ENCODE measurements around the gene TP73.

The TP73 gene

DNA sequence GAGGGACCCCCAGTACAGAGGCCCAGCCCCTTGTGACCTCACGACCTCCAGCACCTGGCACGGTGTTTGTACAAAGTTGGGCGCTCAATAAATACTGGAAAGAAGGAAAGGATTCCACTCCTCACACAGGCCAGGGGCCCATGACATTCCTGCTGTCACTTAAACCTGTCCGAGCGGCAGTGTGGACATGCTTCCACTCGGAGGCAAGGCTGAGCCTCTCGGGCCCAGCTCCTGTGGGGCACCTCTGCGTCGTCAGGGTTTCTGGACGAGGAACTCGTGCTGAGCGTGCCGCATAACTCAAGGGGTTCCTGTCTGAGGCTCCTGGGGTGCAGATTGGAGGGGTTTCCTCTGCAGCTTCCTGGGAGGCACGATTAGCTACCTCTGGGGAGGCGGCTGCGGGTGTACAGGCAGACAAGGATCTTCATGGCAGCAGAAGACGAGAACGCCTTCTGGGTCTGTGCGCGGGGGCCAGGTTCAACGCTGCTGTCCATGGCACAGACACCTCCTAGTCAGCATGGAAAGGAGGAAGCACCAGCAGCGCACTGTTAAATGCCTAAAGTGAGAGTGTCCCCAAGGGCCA lies 116.6 kb downstream of the TP73 start:
- no peak for DNase-seq (ENCODE audit: low read depth in 1 of 2, low spot score in 1 of 2)

DNA sequence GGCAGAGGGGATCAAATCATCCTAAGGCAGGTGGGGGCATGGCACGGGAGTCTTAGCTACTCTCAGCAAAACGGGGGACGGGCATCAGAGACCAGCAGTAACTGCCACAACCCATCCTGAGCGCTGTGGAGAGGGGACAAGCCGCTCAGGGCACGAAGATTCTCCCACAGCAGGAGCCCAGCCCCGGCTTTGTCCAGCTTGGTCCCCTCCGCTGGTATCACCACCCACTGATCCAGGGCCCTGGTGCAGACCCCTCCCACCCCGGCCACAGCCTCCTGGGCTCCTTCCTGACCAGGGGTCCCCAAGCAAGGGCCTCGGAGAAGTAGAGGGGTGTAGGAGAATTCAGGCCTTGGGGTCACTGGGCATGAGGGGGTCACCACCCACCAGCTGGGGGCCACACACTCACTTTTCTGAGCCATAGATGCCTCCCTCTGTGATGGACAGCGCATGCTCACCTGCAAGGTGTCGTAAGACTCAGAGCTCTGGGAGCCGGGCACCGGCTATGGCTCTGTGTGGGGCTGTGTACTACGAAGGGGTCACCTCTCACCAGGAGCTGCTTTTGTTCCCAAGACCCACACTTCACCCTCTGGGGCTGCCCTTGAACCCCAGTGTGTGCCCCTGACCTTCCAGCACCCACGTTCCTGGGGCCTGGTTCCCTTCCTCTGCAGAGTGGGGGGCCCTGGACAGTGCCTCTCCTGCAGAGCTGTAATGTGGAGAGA lies 117.9 kb downstream of the TP73 start:
- in situ Hi-C loops (cut with HindIII; ENCODE audit: low pct_unique_long_range_greater_than_20kb, low sequenced_read_pairs) = no loop called here
- TF ChIP-seq JUND (IDR thresholded peaks at IDR 0.05; ENCODE audit: low read depth) = no peak
- no peak for DNase-seq (ENCODE audit: low read depth in 1 of 2, low spot score in 1 of 2)

More for the DNA sequence above, 116.6 kb downstream of the TP73 start:
- TF ChIP-seq JUND (IDR thresholded peaks at IDR 0.05; ENCODE audit: low read depth) = no peak
- in situ Hi-C loops (cut with HindIII; ENCODE audit: low pct_unique_long_range_greater_than_20kb, low sequenced_read_pairs) = no loop called here

DNA sequence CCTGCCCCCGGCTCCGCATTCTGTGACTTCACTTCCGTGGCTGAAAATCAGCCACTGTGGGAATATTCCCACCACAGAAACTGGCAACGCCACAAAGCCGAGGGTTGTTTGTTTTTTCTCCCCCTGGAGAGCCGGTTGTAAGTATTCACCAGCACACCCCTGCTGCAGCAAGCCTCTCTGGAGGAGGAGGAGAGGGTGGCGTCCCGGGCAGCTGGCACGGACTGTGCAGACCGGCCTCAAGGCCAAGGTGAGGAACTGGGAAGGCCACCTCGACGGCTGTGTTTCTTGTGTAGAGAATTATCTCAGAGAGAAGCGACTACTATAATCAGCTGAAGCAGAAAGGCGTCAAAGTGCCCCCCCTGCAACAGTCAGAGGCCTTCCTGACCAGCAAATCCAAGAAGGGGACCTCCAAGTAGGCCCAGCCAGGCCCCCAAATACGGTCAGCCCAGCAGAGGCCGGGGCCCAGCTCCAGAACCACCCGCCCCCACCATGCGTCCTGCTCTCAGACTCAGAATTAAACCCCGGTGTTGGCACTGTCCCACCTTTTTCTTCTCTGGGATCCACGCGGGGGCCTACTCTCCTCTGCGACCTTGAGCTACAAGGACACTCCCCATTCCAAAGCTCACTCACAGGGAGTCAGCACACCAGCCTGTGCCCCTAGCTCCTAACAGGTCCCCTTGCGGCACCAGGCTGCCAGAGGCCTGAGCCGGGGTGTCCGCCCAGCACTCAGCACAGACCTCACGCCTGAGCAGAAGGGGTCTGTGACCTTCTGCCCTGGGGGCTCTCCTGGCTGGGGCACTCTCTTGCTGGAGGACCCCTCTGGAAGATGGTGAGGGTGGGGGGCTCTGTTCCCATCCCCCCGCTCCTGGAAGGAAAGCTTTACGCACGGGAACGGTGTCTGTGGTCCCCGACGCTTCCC lies 119.1 kb downstream of the TP73 start:
- no peak for DNase-seq (ENCODE audit: low read depth in 1 of 2, low spot score in 1 of 2)
- TF ChIP-seq JUND (IDR thresholded peaks at IDR 0.05; ENCODE audit: low read depth) = no peak
- in situ Hi-C loops (cut with HindIII; ENCODE audit: low pct_unique_long_range_greater_than_20kb, low sequenced_read_pairs) = no loop called here

GRCh38 chr1:3772027-3772714 lies 119.9 kb downstream of the TP73 start:
- in situ Hi-C loops (cut with HindIII; ENCODE audit: low pct_unique_long_range_greater_than_20kb, low sequenced_read_pairs) = no loop called here
- TF ChIP-seq JUND (IDR thresholded peaks at IDR 0.05; ENCODE audit: low read depth) = no peak
- DNase-seq (ENCODE audit: low read depth in 1 of 2, low spot score in 1 of 2) = peak; percentile 86 to 97

DNA sequence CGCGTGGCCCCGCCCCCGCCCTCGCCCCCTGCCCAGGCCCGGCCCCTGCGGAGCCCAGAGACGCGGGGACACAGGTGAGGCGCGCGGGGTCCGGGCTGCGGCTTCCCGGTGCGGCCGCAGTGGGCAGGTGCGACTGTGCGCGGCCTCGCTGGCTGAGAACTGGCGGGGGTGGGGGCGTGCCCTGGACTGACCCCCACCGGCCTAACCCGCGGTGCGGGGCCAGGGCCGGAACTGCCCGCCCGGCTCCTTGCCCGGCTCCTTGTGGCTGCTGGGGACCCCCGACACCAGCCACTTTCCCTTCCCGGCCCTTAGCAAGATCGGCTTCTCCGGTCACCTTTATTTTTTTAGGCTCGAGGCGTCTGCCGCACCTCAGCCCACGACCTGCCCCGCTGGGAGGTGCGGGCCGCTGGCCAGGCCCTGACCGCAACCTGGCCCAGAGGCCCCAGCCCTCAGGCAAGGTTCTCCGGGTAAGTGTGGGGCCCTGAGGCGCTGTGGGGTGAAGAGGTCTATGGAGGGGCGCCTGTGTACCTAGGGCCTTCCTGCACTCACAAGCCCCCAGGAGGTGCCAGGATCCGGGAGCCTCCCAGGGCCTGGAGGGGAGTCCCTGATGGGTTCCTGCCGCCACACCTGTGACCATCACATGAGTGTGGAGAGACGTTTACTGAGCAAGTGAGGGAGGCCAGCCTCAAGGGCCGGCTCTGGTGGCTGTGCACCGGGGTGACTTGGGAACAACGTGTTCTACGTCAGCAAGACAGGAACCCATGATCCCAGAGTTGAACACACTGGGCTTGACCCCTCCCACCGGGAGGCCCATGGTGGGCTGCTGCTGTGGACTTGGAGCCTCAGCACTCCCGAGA lies 120.6 kb downstream of the TP73 start, which contains the start of gene SMIM1:
TSS of gene SMIM1 (plus strand) at position 35 of the 857 bp plus-strand sequence. CDS start 2,625 bp downstream, outside the sequence.
- no peak for TF ChIP-seq JUND (IDR thresholded peaks at IDR 0.05; ENCODE audit: low read depth)
- DNase-seq (ENCODE audit: low read depth in 1 of 2, low spot score in 1 of 2) = peak in 1 of 2 experiments; percentile 41
- in situ Hi-C loops (cut with HindIII; ENCODE audit: low pct_unique_long_range_greater_than_20kb, low sequenced_read_pairs) = no loop called here

DNA sequence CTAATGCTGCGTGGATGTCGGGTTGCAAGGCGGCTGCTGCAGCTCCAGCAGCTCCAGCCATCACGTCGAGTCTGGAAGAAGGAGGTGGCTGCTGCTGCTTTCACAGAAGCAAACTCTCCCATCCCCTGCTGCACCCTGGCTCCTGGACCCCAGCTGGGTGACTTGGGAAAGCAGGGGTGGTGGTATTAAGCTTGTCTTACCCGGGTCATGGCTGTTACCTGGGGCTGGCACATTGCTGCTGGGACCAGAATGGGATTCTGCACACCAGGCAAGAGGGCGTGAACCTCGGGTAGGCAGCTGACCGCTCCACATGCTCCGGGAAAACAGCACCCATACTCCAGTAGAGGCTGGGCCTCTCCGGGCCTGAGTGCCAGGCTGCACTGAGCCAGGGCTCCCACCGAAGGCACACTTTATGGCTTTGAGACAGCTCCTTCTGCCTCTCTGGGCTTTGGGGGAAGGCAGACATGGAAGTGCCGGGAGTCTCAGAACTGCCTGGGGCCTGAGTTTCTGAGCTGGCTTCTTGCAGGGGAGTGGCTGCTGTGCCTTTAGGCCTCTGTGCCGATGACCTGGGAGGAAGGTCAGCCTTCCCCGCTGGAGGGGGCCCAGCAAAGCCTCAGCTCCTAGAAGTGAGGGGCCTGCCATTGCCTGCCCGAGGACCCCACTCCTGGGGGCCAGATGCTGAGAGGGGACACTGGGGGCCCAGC lies 121.4 kb downstream of the TP73 start:
- TF ChIP-seq JUND (IDR thresholded peaks at IDR 0.05; ENCODE audit: low read depth) = no peak
- in situ Hi-C loops (cut with HindIII; ENCODE audit: low pct_unique_long_range_greater_than_20kb, low sequenced_read_pairs) = no loop called here
- peak in 1 of 2 experiments; percentile 38 for DNase-seq (ENCODE audit: low read depth in 1 of 2, low spot score in 1 of 2)

DNA sequence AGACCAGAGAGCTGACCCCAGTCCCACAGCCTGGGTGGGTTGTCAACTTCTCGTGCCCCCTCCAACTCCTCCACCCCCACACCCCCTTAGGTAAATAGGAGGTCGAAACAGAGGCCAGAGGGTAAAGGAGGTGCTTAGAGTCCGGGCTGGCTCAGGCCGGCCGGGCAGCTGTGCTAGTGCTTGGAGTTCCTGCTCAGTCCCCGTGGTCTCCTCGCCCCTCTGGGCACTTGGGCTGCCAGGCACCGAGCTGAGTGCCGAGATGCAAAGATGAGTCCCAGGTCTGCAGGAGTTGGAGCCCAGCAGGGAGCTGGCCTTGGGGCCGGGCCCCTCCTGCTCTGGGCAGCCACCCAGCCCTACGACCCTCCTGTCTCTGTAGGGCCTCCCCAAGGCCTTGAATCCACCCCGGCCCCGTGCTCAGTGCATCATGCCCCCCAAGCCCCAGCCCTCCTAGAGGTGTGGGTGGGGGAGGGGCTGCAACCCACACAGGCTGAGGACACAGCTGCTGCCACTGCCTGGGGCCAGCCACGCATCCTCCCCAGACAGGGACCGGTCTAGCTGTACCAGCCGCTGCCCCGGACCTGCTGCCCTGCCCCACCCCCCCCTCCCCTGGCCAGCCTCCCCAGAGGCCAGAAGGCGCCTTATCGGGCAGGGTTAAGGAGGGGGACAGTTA lies 122.1 kb downstream of the TP73 start:
- no peak for TF ChIP-seq JUND (IDR thresholded peaks at IDR 0.05; ENCODE audit: low read depth)
- in situ Hi-C loops (cut with HindIII; ENCODE audit: low pct_unique_long_range_greater_than_20kb, low sequenced_read_pairs) = no loop called here
- no peak for DNase-seq (ENCODE audit: low read depth in 1 of 2, low spot score in 1 of 2)

DNA sequence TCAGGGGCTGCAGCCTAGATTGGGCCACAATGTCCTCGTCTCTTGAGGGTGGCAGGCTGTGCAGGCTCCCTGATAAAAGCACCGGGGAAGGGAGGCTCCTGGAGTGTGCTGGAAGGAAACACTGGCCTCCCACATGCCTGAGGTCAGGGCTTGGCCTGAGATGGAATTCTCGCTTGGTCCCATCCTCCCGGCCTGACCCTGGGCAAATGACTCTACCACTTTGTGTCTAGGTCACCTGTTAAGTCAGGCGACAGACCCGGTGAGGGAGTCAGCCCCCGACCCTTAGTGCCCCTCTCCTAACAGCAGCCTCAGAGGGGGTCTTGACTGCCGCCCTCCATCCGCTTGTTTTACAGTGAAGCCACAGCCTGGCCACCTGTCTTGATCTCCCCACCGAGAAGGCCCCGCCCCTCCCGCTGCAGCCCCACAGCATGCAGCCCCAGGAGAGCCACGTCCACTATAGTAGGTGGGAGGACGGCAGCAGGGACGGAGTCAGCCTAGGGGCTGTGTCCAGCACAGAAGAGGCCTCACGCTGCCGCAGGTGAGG lies 122.7 kb downstream of the TP73 start:
- in situ Hi-C loops (cut with HindIII; ENCODE audit: low pct_unique_long_range_greater_than_20kb, low sequenced_read_pairs) = no loop called here
- DNase-seq (ENCODE audit: low read depth in 1 of 2, low spot score in 1 of 2) = no peak
- TF ChIP-seq JUND (IDR thresholded peaks at IDR 0.05; ENCODE audit: low read depth) = no peak

GRCh38 chr1:3775490-3776230 lies 123.3 kb downstream of the TP73 start:
- peak; percentile 58 to 78 for DNase-seq (ENCODE audit: low read depth in 1 of 2, low spot score in 1 of 2)
- TF ChIP-seq JUND (IDR thresholded peaks at IDR 0.05; ENCODE audit: low read depth) = no peak
- in situ Hi-C loops (cut with HindIII; ENCODE audit: low pct_unique_long_range_greater_than_20kb, low sequenced_read_pairs) = no loop called here
